K562 (cell line): ENCODE measurements around the gene HACL1. TPM values are rescaled to one million over a fixed set of nuclear protein-coding genes. Genes with fewer than 3 reads are reported as not detected.

Experiments
- ATF1 ChIP-seq, 2 experiments: fragments of 450-650 bp in 1 of 2; IDR thresholded peaks; 2 replicates each; pipeline ENCODE4 v1.6.1; 2016; ENCODE audit warnings: missing compliant biosample characterization in 1 of 2, missing genetic modification characterization in 1 of 2
- BHLHE40 ChIP-seq: IDR thresholded peaks from 2 replicates; pipeline ENCODE4 v1.6.1; 2011; ENCODE audit warnings: low read length, improper control_type of control experiment
- BRF1 ChIP-seq: IDR thresholded peaks from 3 replicates; pipeline ENCODE4 v1.6.1; 2011; ENCODE audit warnings: borderline replicate concordance, mild to moderate bottlenecking; ENCODE audit not compliant: insufficient read length; ENCODE audit errors: extremely low read depth
- C11orf30 ChIP-seq: fragments of 450-650 bp; IDR thresholded peaks from 2 replicates; pipeline ENCODE4 v1.6.1; 2016; ENCODE audit warnings: low read depth, mild to moderate bottlenecking
- GABPA ChIP-seq: fragments of 200-800 bp; sonication (Bioruptor generic); conservative IDR thresholded peaks from 2 replicates; pipeline ENCODE4 v1.6.1; 2016; ENCODE audit warnings: low read depth, missing genetic modification characterization, missing compliant biosample characterization
- GATAD2B ChIP-seq: fragments of 450-650 bp; IDR thresholded peaks from 2 replicates; pipeline ENCODE4 v1.6.1; 2017; ENCODE audit warnings: mild to moderate bottlenecking, borderline replicate concordance
- MAFG ChIP-seq: fragments of 450-650 bp; conservative IDR thresholded peaks from 2 replicates; pipeline ENCODE4 v1.6.1; 2016; ENCODE audit warnings: missing genetic modification characterization, missing compliant biosample characterization
- NCOR1 ChIP-seq: fragments of 450-650 bp; IDR thresholded peaks from 2 replicates; pipeline ENCODE4 v1.6.1; 2016; ENCODE audit warnings: mild to moderate bottlenecking, moderate library complexity
- SMARCA4 ChIP-seq: fragments of 450-650 bp; IDR thresholded peaks from 2 replicates; pipeline ENCODE4 v1.6.1; 2016
- TEAD2 ChIP-seq: fragments of 450-650 bp; IDR thresholded peaks from 2 replicates; pipeline ENCODE4 v1.6.1; 2016; ENCODE audit warnings: missing genetic modification characterization, control low read depth, missing compliant biosample characterization
- XRCC3 ChIP-seq: fragments of 450-650 bp; IDR thresholded peaks from 2 replicates; pipeline ENCODE4 v1.6.1; 2017; ENCODE audit warnings: mild to moderate bottlenecking, moderate library complexity
- ZNF121 ChIP-seq: sonication (generic); formaldehyde crosslinking; conservative IDR thresholded peaks from 2 replicates; pipeline ENCODE4 v1.8.0; 2022; ENCODE audit warnings: missing genetic modification reagents
- ZNF57 ChIP-seq: fragments of 450-650 bp; formaldehyde crosslinking; IDR thresholded peaks from 2 replicates; pipeline ENCODE4 v1.4.0; 2020; ENCODE audit warnings: mild to moderate bottlenecking, moderate library complexity
- ZNF589 ChIP-seq: fragments of 200-800 bp; sonication (Bioruptor generic); IDR thresholded peaks from 2 replicates; pipeline ENCODE4 v1.6.1; 2016; ENCODE audit warnings: low read depth, missing genetic modification characterization, missing compliant biosample characterization
- polyA plus RNA-seq, 8 experiments: library from polyadenylated mRNA; depleted of rRNA in 4 of 8; stranded (reverse) in 5 of 8; unstranded in 3 of 8; fragments of >200 nt; fragmentation: Nextera tagmentation in 2 of 8; fragmentation: Illumina TruSeq in 1 of 8; extraction: Ambion mirVana in 2 of 8; extraction: Trizol in 1 of 8; gene quantifications; 2 replicates each; pipeline versions ENCODE4 v1.2.1 to v1.2.3, GENCODE V29; 2011 to 2014; ENCODE audit warnings: inconsistent platforms in 1 of 8, missing spikeins in 1 of 8
- total RNA-seq, 7 experiments: library from RNA; depleted of rRNA in 6 of 7; stranded (reverse); fragments of >200 nt in 6 of 7; fragmentation: Illumina TruSeq in 2 of 7; extraction: Trizol in 2 of 7; gene quantifications; 2 replicates each; pipeline versions ENCODE4 v1.2.1 to v1.2.3, GENCODE V29; 2011 to 2021; ENCODE audit warnings: low replicate concordance in 1 of 7
- TF ChIP-seq, protein P1 (sequence below): fragments of 450-650 bp; IDR thresholded peaks from 2 replicates; pipeline ENCODE4 v1.6.1; 2016
- TF ChIP-seq, protein P2 (sequence below): fragments of 200-800 bp; sonication (Bioruptor generic); IDR thresholded peaks from 2 replicates; pipeline ENCODE4 v1.6.1; 2017; ENCODE audit warnings: missing genetic modification characterization, missing compliant biosample characterization
- TF ChIP-seq, protein P3 (sequence below), 3 experiments: fragments of 200-800 bp in 1 of 3; fragments of 250-450 bp in 1 of 3; fragments of 450-650 bp in 1 of 3; sonication (Bioruptor Pico) in 1 of 3; sonication (Bioruptor generic) in 1 of 3; formaldehyde crosslinking in 1 of 3; IDR thresholded peaks; 2 replicates each; pipeline versions ENCODE4 v1.6.1 to v1.8.0; 2016 to 2022; ENCODE audit warnings: mild to moderate bottlenecking in 2 of 3, missing genetic modification characterization in 2 of 3, missing compliant biosample characterization in 1 of 3, moderate library complexity in 1 of 3

HACL1 gene
- total and polyA plus RNA-seq, 9 of the 15 experiments (the other 6 are each of a cell fraction or from before 2014, with no cell fraction given): 18.9 to 61.5 (median 30.5) TPM

DNA sequence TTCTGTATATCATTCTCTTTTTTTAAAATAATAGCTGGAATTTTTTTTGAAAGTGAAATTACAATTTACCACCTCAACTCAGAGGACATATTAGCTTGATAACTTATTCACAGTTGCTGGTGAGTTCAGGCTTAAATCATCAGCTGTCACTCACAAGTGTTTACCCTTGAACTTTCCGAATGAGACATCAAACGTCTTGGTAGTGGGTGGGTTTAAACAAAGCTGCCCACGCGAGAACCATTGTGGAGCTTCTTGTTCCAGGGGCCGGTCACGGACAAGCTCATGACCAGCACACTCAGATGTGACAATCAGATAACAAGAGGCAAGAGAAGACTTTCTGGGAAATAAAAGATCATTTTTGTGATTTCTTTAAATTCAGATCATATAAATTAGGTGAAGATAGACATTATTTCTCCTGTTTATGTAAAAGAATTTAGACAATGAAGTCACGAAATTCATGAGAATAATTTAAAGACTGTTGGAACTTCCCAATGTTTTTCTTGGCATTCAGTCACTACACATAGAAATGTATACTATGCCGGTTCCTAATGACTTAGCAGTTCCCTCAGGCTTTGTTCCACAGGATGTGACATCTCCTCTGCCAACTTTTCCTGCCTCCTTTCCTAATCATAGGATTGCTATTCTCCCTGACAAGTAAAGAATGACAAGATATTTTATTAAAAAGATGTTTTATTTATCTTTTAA is 29.4 kb upstream of the HACL1 start (continued):
- TF ChIP-seq MAFG: 0 out of 2 replicates have a peak, but pooled peaks have one; percentile 35
- no peak for TF ChIP-seq NCOR1
- peak; percentile 50 for TF ChIP-seq GABPA
- peak; percentile 57; the same call in 1 of the 2 replicates for TF ChIP-seq C11orf30
- TF ChIP-seq SMARCA4: peak; percentile 32; the same call in 1 of the 2 replicates
- TF ChIP-seq TEAD2 (tag): no peak
- TF ChIP-seq ATF1 (CRISPR knock-in tag; IDR thresholded peaks at IDR 0.05): no peak
- no peak; the same call in 1 of the 2 replicates for TF ChIP-seq ATF1 (tag; IDR thresholded peaks at IDR 0.05)
- no peak for TF ChIP-seq ZNF57 (CRISPR knock-in tag)
- TF ChIP-seq, protein P1, sequence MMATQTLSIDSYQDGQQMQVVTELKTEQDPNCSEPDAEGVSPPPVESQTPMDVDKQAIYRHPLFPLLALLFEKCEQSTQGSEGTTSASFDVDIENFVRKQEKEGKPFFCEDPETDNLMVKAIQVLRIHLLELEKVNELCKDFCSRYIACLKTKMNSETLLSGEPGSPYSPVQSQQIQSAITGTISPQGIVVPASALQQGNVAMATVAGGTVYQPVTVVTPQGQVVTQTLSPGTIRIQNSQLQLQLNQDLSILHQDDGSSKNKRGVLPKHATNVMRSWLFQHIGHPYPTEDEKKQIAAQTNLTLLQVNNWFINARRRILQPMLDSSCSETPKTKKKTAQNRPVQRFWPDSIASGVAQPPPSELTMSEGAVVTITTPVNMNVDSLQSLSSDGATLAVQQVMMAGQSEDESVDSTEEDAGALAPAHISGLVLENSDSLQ: peak; percentile 96
- no peak for TF ChIP-seq XRCC3
- TF ChIP-seq, protein P2, sequence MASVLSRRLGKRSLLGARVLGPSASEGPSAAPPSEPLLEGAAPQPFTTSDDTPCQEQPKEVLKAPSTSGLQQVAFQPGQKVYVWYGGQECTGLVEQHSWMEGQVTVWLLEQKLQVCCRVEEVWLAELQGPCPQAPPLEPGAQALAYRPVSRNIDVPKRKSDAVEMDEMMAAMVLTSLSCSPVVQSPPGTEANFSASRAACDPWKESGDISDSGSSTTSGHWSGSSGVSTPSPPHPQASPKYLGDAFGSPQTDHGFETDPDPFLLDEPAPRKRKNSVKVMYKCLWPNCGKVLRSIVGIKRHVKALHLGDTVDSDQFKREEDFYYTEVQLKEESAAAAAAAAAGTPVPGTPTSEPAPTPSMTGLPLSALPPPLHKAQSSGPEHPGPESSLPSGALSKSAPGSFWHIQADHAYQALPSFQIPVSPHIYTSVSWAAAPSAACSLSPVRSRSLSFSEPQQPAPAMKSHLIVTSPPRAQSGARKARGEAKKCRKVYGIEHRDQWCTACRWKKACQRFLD (CRISPR knock-in tag): no peak
- TF ChIP-seq BRF1: no peak
- no peak for TF ChIP-seq ZNF121 (CRISPR knock-in tag)
- TF ChIP-seq ZNF589 (CRISPR knock-in tag): peak; percentile 73
- TF ChIP-seq, protein P3, sequence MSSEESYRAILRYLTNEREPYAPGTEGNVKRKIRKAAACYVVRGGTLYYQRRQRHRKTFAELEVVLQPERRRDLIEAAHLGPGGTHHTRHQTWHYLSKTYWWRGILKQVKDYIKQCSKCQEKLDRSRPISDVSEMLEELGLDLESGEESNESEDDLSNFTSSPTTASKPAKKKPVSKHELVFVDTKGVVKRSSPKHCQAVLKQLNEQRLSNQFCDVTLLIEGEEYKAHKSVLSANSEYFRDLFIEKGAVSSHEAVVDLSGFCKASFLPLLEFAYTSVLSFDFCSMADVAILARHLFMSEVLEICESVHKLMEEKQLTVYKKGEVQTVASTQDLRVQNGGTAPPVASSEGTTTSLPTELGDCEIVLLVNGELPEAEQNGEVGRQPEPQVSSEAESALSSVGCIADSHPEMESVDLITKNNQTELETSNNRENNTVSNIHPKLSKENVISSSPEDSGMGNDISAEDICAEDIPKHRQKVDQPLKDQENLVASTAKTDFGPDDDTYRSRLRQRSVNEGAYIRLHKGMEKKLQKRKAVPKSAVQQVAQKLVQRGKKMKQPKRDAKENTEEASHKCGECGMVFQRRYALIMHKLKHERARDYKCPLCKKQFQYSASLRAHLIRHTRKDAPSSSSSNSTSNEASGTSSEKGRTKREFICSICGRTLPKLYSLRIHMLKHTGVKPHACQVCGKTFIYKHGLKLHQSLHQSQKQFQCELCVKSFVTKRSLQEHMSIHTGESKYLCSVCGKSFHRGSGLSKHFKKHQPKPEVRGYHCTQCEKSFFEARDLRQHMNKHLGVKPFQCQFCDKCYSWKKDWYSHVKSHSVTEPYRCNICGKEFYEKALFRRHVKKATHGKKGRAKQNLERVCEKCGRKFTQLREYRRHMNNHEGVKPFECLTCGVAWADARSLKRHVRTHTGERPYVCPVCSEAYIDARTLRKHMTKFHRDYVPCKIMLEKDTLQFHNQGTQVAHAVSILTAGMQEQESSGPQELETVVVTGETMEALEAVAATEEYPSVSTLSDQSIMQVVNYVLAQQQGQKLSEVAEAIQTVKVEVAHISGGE (CRISPR knock-in tag; IDR thresholded peaks at IDR 0.05): no peak
- TF ChIP-seq GATAD2B: 0 out of 2 replicates have a peak, but pooled peaks have one; percentile 21
- peak; percentile 51 for TF ChIP-seq BHLHE40
- TF ChIP-seq, all 486 proteins: peak for 33
